Stimulated activated CD4-positive, alpha-beta T cell treated with anti-CD3 and anti-CD28 coated beads, Interleukin-12 subunit alpha, Interleukin-12 subunit beta, amount 100 ng/mL, for 48 hours (primary cell): ENCODE measurements around the gene SEMA3F.

Experiments used
- DNase-seq, 3 donors: peaks; one replicate each; pipeline ENCODE4 v3.0.0-alpha.2; 2020; ENCODE audit warnings: low read depth in 2 of 3, low spot score in 1 of 3

The SEMA3F gene

GRCh38 chr3:50132421-50133282, 22.5 kb upstream of the SEMA3F start:
- no peak for DNase-seq

GRCh38 chr3:50133283-50133615, 21.9 kb upstream of the SEMA3F start:
- DNase-seq = no peak

- no peak for DNase-seq
These were observed 20.8 kb upstream of the SEMA3F start for GRCh38 chr3:50134367-50134766.

- no peak for DNase-seq
These were observed 19.2 kb upstream of the SEMA3F start for GRCh38 chr3:50135964-50136363.

- no peak for DNase-seq
These were observed 18.3 kb upstream of the SEMA3F start for GRCh38 chr3:50136714-50137405.

- DNase-seq = no peak
These were observed 17.6 kb upstream of the SEMA3F start for GRCh38 chr3:50137531-50137930.

- no peak for DNase-seq
These were observed 16.6 kb upstream of the SEMA3F start for GRCh38 chr3:50138266-50139200.

- DNase-seq = no peak
These were observed 15.8 kb upstream of the SEMA3F start for GRCh38 chr3:50139308-50139707.

GRCh38 chr3:50139718-50140423, 15.3 kb upstream of the SEMA3F start:
- no peak for DNase-seq

- DNase-seq = no peak
These were observed 14.1 kb upstream of the SEMA3F start for GRCh38 chr3:50140990-50141389.

GRCh38 chr3:50146316-50146901, 8.7 kb upstream of the SEMA3F start:
- DNase-seq = no peak

GRCh38 chr3:50147016-50147415, 8.1 kb upstream of the SEMA3F start:
- DNase-seq = no peak

- no peak for DNase-seq
These were observed 7.7 kb upstream of the SEMA3F start for GRCh38 chr3:50147447-50147846.

GRCh38 chr3:50147861-50148260, 7.3 kb upstream of the SEMA3F start:
- DNase-seq = no peak

GRCh38 chr3:50150404-50150750, 4.7 kb upstream of the SEMA3F start:
- DNase-seq = no peak

- DNase-seq = no peak
These were observed 4.0 kb upstream of the SEMA3F start for GRCh38 chr3:50150863-50151686.

GRCh38 chr3:50151728-50152127, 3.4 kb upstream of the SEMA3F start:
- DNase-seq = no peak

- DNase-seq = no peak
These were observed 1.2 kb upstream of the SEMA3F start for GRCh38 chr3:50153782-50154475.

GRCh38 chr3:50154476-50154839, 666 bp upstream of the SEMA3F start:
- DNase-seq = no peak
